A204.1 (cell line): ENCODE results near the gene TRAF4.
A peak's percentile ranks its signal among the peaks of the same experiment; 100 is the strongest.
"Not testable (repeated sequence)": the region's sequence is repeated elsewhere in the genome, so short reads cannot be mapped to it uniquely, and the experiment has no call there.

ENCODE experiments used
- FAIRE-seq: peaks from 2 replicates; lab custom pipeline; 2012; peaks lifted over from hg19 to GRCh38; lab: Jason Lieb, UNC

Gene TRAF4

GRCh38 chr17:28748852-28749515 is 5.2 kb downstream of the TRAF4 start:
- FAIRE-seq: no peak

GRCh38 chr17:28749516-28750177 is 5.8 kb downstream of the TRAF4 start:
- FAIRE-seq: no peak

- peak; percentile 56 for FAIRE-seq
These were observed 6.6 kb downstream of the TRAF4 start for GRCh38 chr17:28750178-28751047.

- FAIRE-seq: no peak
These were observed 8.0 kb downstream of the TRAF4 start for GRCh38 chr17:28751600-28752366.

- no peak for FAIRE-seq
These were observed 11.7 kb downstream of the TRAF4 start for GRCh38 chr17:28755486-28755885.

- no peak for FAIRE-seq
These were observed 12.4 kb downstream of the TRAF4 start for GRCh38 chr17:28756049-28756804.

- FAIRE-seq: no peak
These were observed 14.8 kb downstream of the TRAF4 start for GRCh38 chr17:28758411-28759121.

- FAIRE-seq: no peak
These were observed 15.6 kb downstream of the TRAF4 start for GRCh38 chr17:28759256-28759865.

- FAIRE-seq: no peak
These were observed 17.1 kb downstream of the TRAF4 start for GRCh38 chr17:28760601-28761562.

- no peak for FAIRE-seq
These were observed 19.5 kb downstream of the TRAF4 start for GRCh38 chr17:28763137-28763799.

- peak; percentile 93 for FAIRE-seq
These were observed 20.0 kb downstream of the TRAF4 start for GRCh38 chr17:28763804-28764266.

GRCh38 chr17:28765038-28765437 is 21.2 kb downstream of the TRAF4 start:
- no peak for FAIRE-seq

- FAIRE-seq: no peak
These were observed 29.9 kb downstream of the TRAF4 start for GRCh38 chr17:28773736-28774135.

GRCh38 chr17:28774206-28774605 is 30.4 kb downstream of the TRAF4 start:
- FAIRE-seq: no peak

GRCh38 chr17:28777178-28777577 is 33.4 kb downstream of the TRAF4 start:
- FAIRE-seq: no peak

- FAIRE-seq: not testable (repeated sequence)
These were observed 35.8 kb downstream of the TRAF4 start for GRCh38 chr17:28779601-28780000.

- FAIRE-seq: no peak
These were observed 39.4 kb downstream of the TRAF4 start for GRCh38 chr17:28783161-28783560.

GRCh38 chr17:28788100-28788499 is 44.3 kb downstream of the TRAF4 start:
- no peak for FAIRE-seq
